Ishikawa (cell line): ENCODE measurements around the gene PCK1.

Experiments used
- CEBPB ChIP-seq: IDR thresholded peaks from 2 replicates; pipeline ENCODE4 v1.6.1; 2012
- CREB1 ChIP-seq: IDR thresholded peaks from 2 replicates; pipeline ENCODE4 v1.6.1; 2012; ENCODE audit warnings: low read depth
- EGR1 ChIP-seq: IDR thresholded peaks from 2 replicates; pipeline ENCODE4 v1.6.1; 2012
- EP300 ChIP-seq: IDR thresholded peaks from 2 replicates; pipeline ENCODE4 v1.6.1; 2012; ENCODE audit warnings: borderline replicate concordance
- FOXM1 ChIP-seq: IDR thresholded peaks from 2 replicates; pipeline ENCODE4 v1.6.1; 2012; ENCODE audit warnings: low read depth, borderline replicate concordance
- NFIC ChIP-seq: IDR thresholded peaks from 2 replicates; pipeline ENCODE4 v1.6.1; 2012
- RAD21 ChIP-seq: IDR thresholded peaks from 2 replicates; pipeline ENCODE4 v1.6.1; 2012; ENCODE audit warnings: low read depth
- TAF1 ChIP-seq: IDR thresholded peaks from 2 replicates; pipeline ENCODE4 v1.6.1; 2012; ENCODE audit warnings: low read depth, mild to moderate bottlenecking
- TCF12 ChIP-seq: IDR thresholded peaks from 2 replicates; pipeline ENCODE4 v1.6.1; 2012; ENCODE audit warnings: low read depth
- TEAD4 ChIP-seq: IDR thresholded peaks from 2 replicates; pipeline ENCODE4 v1.6.1; 2012
- USF1 ChIP-seq: IDR thresholded peaks from 2 replicates; pipeline ENCODE4 v1.6.1; 2012
- YY1 ChIP-seq: IDR thresholded peaks from 2 replicates; pipeline ENCODE4 v1.6.1; 2012; ENCODE audit warnings: low read depth
- ZBTB7A ChIP-seq: IDR thresholded peaks from 2 replicates; pipeline ENCODE4 v1.6.1; 2012; ENCODE audit warnings: low read depth
- TF ChIP-seq, protein P1 (sequence below): IDR thresholded peaks from 2 replicates; pipeline ENCODE4 v1.6.1; 2012; ENCODE audit warnings: low read depth, mild to moderate bottlenecking
- TF ChIP-seq, protein P2 (sequence below): IDR thresholded peaks from 2 replicates; pipeline ENCODE4 v1.6.1; 2012

The PCK1 gene

DNA sequence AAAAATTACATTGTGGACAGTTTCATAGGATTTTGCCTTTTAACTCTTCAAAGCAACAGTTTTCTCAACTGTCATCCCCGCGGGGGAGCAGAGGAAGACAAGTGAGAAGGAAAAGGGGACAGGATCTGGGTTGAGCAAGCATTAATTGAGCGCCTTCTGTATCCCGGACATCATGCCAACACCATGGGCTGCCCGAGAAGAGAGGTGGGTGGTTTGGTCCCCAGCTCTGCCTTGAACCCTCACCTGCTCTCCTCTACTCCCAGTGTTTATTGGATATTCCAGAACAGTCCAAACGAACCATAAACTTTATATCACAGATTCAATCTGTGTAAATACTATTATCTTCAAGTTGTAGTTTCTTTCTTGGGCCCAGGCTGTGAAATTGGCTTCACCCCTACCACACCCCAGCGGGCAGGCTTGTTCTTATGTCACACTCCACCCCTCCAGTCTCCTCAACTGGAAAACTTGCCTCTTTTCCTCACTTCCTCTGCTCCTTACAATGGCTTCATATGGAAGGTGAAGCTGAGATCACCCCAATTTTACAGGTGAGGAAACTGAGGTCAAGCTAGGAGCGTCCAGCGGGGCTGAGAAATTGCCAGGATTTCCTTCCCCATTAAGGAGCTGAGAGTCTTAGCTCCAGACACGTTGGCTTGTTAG is 6.0 kb downstream of the PCK1 start:
- TF ChIP-seq RAD21 (no peak), CEBPB (no peak), FOXM1 (no peak), NFIC (no peak), YY1 (no peak), TCF12 (no peak), TAF1 (no peak)
- TF ChIP-seq, protein P1, sequence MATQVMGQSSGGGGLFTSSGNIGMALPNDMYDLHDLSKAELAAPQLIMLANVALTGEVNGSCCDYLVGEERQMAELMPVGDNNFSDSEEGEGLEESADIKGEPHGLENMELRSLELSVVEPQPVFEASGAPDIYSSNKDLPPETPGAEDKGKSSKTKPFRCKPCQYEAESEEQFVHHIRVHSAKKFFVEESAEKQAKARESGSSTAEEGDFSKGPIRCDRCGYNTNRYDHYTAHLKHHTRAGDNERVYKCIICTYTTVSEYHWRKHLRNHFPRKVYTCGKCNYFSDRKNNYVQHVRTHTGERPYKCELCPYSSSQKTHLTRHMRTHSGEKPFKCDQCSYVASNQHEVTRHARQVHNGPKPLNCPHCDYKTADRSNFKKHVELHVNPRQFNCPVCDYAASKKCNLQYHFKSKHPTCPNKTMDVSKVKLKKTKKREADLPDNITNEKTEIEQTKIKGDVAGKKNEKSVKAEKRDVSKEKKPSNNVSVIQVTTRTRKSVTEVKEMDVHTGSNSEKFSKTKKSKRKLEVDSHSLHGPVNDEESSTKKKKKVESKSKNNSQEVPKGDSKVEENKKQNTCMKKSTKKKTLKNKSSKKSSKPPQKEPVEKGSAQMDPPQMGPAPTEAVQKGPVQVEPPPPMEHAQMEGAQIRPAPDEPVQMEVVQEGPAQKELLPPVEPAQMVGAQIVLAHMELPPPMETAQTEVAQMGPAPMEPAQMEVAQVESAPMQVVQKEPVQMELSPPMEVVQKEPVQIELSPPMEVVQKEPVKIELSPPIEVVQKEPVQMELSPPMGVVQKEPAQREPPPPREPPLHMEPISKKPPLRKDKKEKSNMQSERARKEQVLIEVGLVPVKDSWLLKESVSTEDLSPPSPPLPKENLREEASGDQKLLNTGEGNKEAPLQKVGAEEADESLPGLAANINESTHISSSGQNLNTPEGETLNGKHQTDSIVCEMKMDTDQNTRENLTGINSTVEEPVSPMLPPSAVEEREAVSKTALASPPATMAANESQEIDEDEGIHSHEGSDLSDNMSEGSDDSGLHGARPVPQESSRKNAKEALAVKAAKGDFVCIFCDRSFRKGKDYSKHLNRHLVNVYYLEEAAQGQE: no peak
- TF ChIP-seq, protein P2, sequence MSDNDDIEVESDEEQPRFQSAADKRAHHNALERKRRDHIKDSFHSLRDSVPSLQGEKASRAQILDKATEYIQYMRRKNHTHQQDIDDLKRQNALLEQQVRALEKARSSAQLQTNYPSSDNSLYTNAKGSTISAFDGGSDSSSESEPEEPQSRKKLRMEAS: no peak

GRCh38 chr20:57567471-57568079 is 6.7 kb downstream of the PCK1 start:
- TF ChIP-seq FOXM1: no peak
- no peak for TF ChIP-seq CREB1
- TF ChIP-seq TCF12: no peak
- no peak for TF ChIP-seq EGR1
- TF ChIP-seq RAD21: no peak
- no peak for TF ChIP-seq NFIC
- TF ChIP-seq ZBTB7A: no peak
- TF ChIP-seq, protein P2: no peak
- no peak for TF ChIP-seq USF1
- no peak for TF ChIP-seq TEAD4
- no peak for TF ChIP-seq TAF1
- no peak for TF ChIP-seq YY1
- TF ChIP-seq EP300: no peak
- no peak for TF ChIP-seq CEBPB
- TF ChIP-seq, protein P1: no peak

DNA sequence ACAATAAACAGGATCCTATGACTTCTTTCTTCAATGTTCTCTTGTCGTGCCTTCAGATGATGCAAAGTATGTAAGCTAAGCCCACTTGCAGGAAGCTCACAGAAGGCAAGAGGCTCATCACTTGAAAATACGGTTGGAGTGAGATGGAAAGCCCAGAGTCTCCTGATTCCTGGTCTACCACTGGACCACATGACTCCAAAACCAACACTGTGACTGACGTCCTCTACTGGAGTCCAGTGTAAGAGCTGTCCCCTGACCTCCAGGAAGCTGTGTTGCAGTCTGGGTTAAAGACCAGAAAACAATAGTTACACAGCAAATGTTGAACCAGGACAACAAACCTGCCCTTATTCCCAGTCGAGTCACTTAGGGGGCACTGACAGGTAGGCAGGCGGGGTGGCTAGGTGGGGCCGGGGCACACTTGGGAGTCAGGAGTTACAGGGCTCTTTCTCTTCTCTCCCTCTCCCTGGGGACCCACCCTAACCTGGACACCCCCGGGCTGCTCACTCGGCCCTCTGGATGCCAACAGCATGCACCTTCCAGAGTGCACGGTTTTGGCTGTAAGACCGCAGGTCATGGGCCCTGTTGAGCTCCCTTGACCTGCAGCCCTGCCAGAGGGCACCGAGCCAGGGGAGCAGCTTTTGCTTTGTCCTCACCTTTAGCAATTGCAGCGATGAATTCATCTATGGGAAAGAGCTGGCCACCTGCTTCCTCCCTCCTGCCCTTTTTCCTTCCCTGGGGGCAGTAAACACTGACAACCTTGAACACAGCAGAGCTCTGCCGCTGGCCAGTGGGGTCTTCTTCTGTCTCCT is 7.4 kb downstream of the PCK1 start:
- TF ChIP-seq TAF1 (no peak), TEAD4 (no peak), EGR1 (no peak), USF1 (no peak), NFIC (no peak), FOXM1 (no peak), ZBTB7A (no peak), TCF12 (no peak), CEBPB (no peak), CREB1 (no peak), RAD21 (no peak), EP300 (no peak), YY1 (no peak)
- TF ChIP-seq, protein P1: no peak
- TF ChIP-seq, protein P2: no peak
